Measurements from ENCODE around the gene FMN1. TPM values are rescaled to one million over a fixed set of nuclear protein-coding genes. Genes with fewer than 3 reads are reported as not detected.

Gene FMN1
- total and polyA plus RNA-seq, 11 donors: 0.61 to 10.6 (median 3.6) TPM

GRCh38 chr15:32941823-32942222 is 252.7 kb downstream of the FMN1 start:
- peak overlapping the region in 1 of 12 donors; percentile 31 for H3K27ac ChIP-seq
- intact Hi-C loops (cut with DNase I): loop anchor here in 2 of 10 donors (5.0 to 10.0 kb wide), 2 partner anchors 50 to 57 kb away; no protein-coding TSS in a partner anchor
- 55 to 66% (median 60%) methylated on average over 6 of the region's 6 CpGs for whole genome bisulfite sequencing, 4 donors

GRCh38 chr15:32936976-32937375 is 257.5 kb downstream of the FMN1 start:
- intact Hi-C loops (cut with DNase I): no loop called here
- Histone ChIP-seq H3K27ac (no peak overlapping the region), H3K4me3 (no peak overlapping the region), H3K9me3 (peaks cover 0 to 4% (median 0%) of the 10 kb centered on the region in 12 donors), H3K4me1 (peaks cover 0 to 4% (median 1%) of the 10 kb centered on the region in 12 donors), H3K27me3 (no peaks in the 10 kb centered on the region), H3K36me3 (no peaks in the 10 kb centered on the region)
- TF ChIP-seq CTCF (IDR thresholded peaks at IDR 0.05): no peak
- no peak for TF ChIP-seq POLR2A (IDR thresholded peaks at IDR 0.05)
- DNase-seq: no peak
- no peak for ATAC-seq
- 80 to 90% (median 83%) methylated on average over 4 of the region's 4 CpGs for WGBS, 4 donors

More at GRCh38 chr15:32941823-32942222, 252.7 kb downstream of the FMN1 start:
- TF ChIP-seq CTCF (IDR thresholded peaks at IDR 0.05) (no peak), POLR2A (IDR thresholded peaks at IDR 0.05) (no peak)
- Histone ChIP-seq H3K9me3 (no peaks in the 10 kb centered on the region), H3K4me1 (peaks cover 0 to 16% (median 3%) of the 10 kb centered on the region in 12 donors), H3K36me3 (no peaks in the 10 kb centered on the region), H3K4me3 (no peak overlapping the region), H3K27me3 (no peaks in the 10 kb centered on the region)
- DNase-seq: no peak
- ATAC-seq: no peak

GRCh38 chr15:32936283-32936918 is 258.1 kb downstream of the FMN1 start:
- ATAC-seq: peak in 1 of 4 donors; percentile 41
- WGBS, 4 donors: 30 to 45% (median 31%) methylated on average over 1 of the region's 1 CpG

More at GRCh38 chr15:32936283-32936918, 258.1 kb downstream of the FMN1 start:
- DNase-seq: no peak
- intact Hi-C loops (cut with DNase I): no loop called here
- H3K27me3 ChIP-seq: no peaks in the 10 kb centered on the region
- H3K9me3 ChIP-seq: peaks cover 0 to 5% (median 0%) of the 10 kb centered on the region in 12 donors
- H3K4me1 ChIP-seq: no peaks in the 10 kb centered on the region
- H3K27ac ChIP-seq: no peak overlapping the region
- no peak overlapping the region for H3K4me3 ChIP-seq
- TF ChIP-seq POLR2A (IDR thresholded peaks at IDR 0.05): no peak
- TF ChIP-seq CTCF (IDR thresholded peaks at IDR 0.05): peak in 10 of 12 donors; percentile 20 to 57 (median 42)
- H3K36me3 ChIP-seq: no peaks in the 10 kb centered on the region
